Stimulated activated naive B cell treated with anti-CD40 and anti-IgM and Interleukin-4, amounts not matched to agents 10 μg/mL and 1 μg/mL and 100 μg/mL, for 72 hours (primary cell): ENCODE measurements around the gene FAM25A.
A peak's percentile ranks its signal among the peaks of the same experiment; 100 is the strongest.
"Not testable (repeated sequence)": the region's sequence is repeated elsewhere in the genome, so short reads cannot be mapped to it uniquely, and the experiment has no call there.

Source experiments
- ATAC-seq, 2 donors: fragments of 150-1000 bp; cut with Tn5 transposase; replicated peaks; 2 replicates each; pipeline ENCODE4 v1.10.0; 2021; ENCODE audit warnings: moderate library complexity in 1 of 2
- DNase-seq: peaks from one replicate; pipeline ENCODE4 v3.0.0; 2021
- H3K27ac Mint-ChIP-seq: one replicate; pipeline ENCODE4 v1.8.0; 2022; ENCODE audit warnings: mild to moderate bottlenecking, mixed read lengths
- H3K27me3 Mint-ChIP-seq, 2 donors: one replicate each; pipeline ENCODE4 v1.8.0; 2022; ENCODE audit warnings: mixed read lengths in 2 of 2
- H3K36me3 Mint-ChIP-seq, 2 donors: one replicate each; pipeline ENCODE4 v1.8.0; 2022; ENCODE audit warnings: mixed read lengths in 2 of 2, mild to moderate bottlenecking in 1 of 2
- H3K4me1 Mint-ChIP-seq, 2 donors: one replicate each; pipeline ENCODE4 v1.8.0; 2022; ENCODE audit warnings: mixed read lengths in 2 of 2, mild to moderate bottlenecking in 1 of 2
- H3K4me3 Mint-ChIP-seq, 2 donors: one replicate each; pipeline ENCODE4 v1.8.0; 2022; ENCODE audit warnings: mild to moderate bottlenecking in 2 of 2, mixed read lengths in 2 of 2, moderate library complexity in 1 of 2
- H3K9me3 Mint-ChIP-seq, 2 donors: one replicate each; pipeline ENCODE4 v1.8.0; 2022; ENCODE audit warnings: mixed read lengths in 2 of 2, mild to moderate bottlenecking in 1 of 2

The FAM25A gene

DNA sequence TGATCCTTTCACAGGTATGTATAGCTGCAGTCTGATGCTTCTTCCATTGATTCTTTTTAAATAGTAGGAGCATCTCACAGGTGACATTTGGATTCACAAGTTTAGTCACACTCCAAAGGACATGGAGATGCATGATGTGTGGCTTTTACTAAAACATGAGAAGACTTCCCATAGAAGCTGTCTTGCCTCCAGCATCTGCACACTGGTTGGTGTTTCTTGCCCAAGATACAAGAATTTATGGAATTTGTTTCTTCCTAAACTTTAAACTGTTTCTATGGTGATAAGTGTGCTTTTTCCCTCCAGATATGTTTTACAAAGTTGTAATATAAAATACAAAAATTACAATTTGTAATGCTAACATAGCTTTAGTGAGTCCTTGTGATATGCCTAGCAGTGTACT is 27.6 kb upstream of the FAM25A start:
- Mint-ChIP-seq H3K27ac (no peak overlapping the region), H3K4me3 (no peak overlapping the region), H3K9me3 (no peaks in the 10 kb centered on the region), H3K36me3 (no peaks in the 10 kb centered on the region), H3K4me1 (no peaks in the 10 kb centered on the region), H3K27me3 (peaks cover 16 to 28% of the 10 kb centered on the region in 2 donors)
- no peak for DNase-seq
- ATAC-seq: no peak

DNA sequence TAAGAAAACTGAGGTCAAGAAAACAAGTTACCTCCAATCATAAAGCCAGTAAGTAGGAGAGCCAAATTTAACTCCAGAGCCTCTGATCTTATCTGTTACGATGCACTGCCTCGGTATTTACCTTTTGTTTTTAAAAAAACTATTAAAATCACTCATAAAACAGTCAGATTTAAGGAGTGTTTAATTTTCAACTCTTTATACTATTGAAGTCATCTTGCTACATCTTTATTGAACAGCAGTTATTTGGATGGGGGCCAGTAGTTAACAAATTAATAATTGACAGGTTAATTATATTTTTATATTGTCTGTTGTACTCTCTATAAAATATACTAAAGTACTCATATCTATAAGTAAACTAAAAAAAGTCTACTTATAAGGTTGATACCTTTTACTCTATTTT is 27.2 kb upstream of the FAM25A start:
- no peaks in the 10 kb centered on the region for H3K4me1 Mint-ChIP-seq
- no peaks in the 10 kb centered on the region for H3K9me3 Mint-ChIP-seq
- no peak overlapping the region for H3K4me3 Mint-ChIP-seq
- ATAC-seq (no peak), DNase-seq (no peak)
- no peak overlapping the region for H3K27ac Mint-ChIP-seq
- no peaks in the 10 kb centered on the region for H3K36me3 Mint-ChIP-seq
- H3K27me3 Mint-ChIP-seq: peaks cover 16 to 28% of the 10 kb centered on the region in 2 donors

DNA sequence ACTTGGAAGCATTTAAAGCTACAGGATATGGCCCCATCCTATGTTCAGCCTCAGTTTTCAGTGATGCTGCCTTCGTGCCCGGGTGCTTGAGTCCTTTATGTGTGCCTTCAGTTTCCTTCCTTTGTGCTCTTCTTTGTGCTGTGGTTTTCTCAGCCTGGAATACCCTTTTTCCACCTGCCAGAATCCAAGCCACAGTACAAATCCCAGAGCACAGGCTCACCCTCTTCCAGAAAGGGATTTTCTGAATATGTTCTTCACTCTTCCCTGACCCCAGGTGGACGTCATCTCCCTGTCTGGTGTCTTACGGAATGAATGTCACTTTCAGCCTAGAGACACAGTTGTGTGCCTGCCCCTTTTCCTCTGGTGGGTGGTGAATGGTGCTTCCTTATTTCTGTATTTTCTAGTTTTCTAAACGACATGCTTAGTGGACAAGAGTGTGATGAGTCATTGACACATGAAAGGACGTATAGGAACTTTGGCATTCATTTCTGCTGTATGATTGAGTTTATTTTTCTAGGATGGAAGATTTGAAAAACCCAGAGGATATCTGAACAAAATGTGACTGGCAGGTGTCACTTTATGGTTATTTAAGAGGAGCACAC is 20.2 kb upstream of the FAM25A start:
- not testable (repeated sequence) for H3K4me3 Mint-ChIP-seq, H3K27ac Mint-ChIP-seq, H3K36me3 Mint-ChIP-seq, H3K4me1 Mint-ChIP-seq, DNase-seq, H3K9me3 Mint-ChIP-seq, H3K27me3 Mint-ChIP-seq
- peak in 1 of 2 donors; percentile 42 for ATAC-seq

DNA sequence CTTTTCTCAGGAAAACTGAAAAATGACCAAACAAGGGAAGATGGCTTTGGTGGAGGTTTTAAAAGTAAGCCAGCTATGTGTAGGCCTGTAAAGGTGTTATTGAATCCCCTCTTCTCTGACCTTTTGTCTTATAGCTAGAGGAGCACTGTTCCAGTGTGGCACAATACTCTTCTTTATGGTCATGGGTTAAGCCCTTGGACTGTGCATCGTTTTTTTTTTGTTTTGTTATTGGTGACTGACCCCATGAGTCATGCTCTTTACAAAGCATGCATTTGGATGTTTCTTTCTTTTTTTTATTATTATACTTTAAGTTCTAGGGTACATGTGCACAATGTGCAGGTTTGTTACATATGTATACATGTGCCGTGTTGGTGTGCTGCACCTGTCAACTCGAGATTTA is 19.6 kb upstream of the FAM25A start:
- H3K4me3 Mint-ChIP-seq: no peak overlapping the region
- ATAC-seq: no peak
- no peaks in the 10 kb centered on the region for H3K4me1 Mint-ChIP-seq
- no peak overlapping the region for H3K27ac Mint-ChIP-seq
- H3K27me3 Mint-ChIP-seq: no peaks in the 10 kb centered on the region
- H3K36me3 Mint-ChIP-seq: no peaks in the 10 kb centered on the region
- no peaks in the 10 kb centered on the region for H3K9me3 Mint-ChIP-seq
- no peak for DNase-seq

DNA sequence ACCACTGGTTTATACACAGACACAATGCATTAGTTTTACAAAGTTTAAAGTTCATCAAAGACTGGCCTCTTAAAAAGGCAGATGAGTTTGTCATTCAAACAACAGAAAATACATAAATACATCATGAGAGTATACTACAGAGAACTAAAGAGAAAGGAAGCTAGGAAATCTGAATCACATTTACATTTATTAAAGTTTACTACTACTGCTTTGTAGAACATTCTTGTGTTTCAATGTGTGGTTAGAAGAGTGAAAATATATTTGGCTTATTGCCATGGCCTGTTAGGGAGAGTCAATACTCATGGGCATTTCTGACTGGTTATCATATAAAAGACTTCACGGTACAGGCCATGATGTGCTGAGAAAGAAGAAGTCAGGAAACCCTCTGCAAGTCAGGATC is 13.0 kb upstream of the FAM25A start:
- ATAC-seq, DNase-seq, H3K4me3 Mint-ChIP-seq, H3K27ac Mint-ChIP-seq, H3K36me3 Mint-ChIP-seq, H3K4me1 Mint-ChIP-seq, H3K9me3 Mint-ChIP-seq, H3K27me3 Mint-ChIP-seq: not testable (repeated sequence)

DNA sequence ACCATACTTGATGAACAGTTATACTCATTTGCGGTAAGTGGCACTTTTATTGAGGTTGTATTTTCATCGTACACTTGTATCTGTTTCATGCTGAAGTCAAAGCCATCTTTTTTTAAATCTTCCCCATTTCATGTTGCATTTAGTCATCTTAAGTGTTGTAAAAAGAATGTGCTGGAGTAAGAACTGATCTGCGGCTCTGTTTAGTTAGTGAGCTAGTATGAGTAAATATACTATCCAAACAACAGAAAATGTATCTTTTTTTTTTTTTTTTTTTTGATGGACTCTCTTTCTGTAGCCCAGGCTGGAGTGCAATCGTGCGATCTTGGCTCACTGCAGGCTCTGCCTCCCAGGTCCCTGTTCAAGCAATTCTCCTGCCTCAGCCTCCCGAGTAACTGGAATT is 12.4 kb upstream of the FAM25A start:
- not testable (repeated sequence) for H3K36me3 Mint-ChIP-seq, DNase-seq, ATAC-seq, H3K27ac Mint-ChIP-seq, H3K27me3 Mint-ChIP-seq, H3K4me1 Mint-ChIP-seq, H3K9me3 Mint-ChIP-seq, H3K4me3 Mint-ChIP-seq

DNA sequence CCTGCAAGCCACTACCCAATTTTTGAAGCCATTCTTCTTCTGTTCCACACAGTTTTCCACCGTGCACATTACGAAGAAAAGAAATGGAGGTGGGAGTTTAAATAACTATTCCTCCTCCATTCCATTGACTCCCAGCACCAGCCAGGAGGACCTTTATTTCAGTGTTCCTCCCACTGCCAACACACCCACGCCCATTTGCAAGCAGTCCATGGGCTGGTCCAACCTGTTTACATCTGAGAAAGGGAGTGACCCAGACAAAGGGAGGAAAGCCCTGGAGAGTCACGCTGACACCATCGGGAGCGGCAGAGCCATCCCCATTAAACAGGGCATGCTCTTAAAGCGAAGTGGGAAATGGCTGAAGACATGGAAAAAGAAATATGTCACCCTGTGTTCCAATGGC is 11.8 kb upstream of the FAM25A start:
- H3K9me3 Mint-ChIP-seq, H3K27ac Mint-ChIP-seq, H3K36me3 Mint-ChIP-seq, ATAC-seq, DNase-seq, H3K4me1 Mint-ChIP-seq, H3K4me3 Mint-ChIP-seq, H3K27me3 Mint-ChIP-seq: not testable (repeated sequence)

DNA sequence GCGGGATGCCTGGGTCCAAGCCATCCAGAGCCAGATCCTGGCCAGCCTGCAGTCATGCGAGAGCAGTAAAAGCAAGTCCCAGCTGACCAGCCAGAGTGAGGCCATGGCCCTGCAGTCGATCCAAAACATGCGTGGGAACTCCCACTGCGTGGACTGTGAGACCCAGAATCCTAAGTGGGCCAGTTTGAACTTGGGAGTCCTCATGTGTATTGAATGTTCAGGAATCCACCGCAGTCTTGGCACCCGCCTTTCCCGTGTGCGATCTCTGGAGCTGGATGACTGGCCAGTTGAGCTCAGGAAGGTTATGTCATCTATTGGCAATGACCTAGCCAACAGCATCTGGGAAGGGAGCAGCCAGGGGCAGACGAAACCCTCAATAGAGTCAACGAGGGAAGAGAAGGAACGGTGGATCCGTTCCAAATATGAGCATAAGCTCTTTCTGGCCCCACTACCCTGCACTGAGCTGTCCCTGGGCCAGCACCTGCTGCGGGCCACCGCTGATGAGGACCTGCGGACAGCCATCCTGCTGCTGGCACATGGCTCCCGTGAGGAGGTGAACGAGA is 10.9 kb upstream of the FAM25A start:
- H3K36me3 Mint-ChIP-seq, H3K4me3 Mint-ChIP-seq, H3K9me3 Mint-ChIP-seq, H3K27me3 Mint-ChIP-seq, ATAC-seq, DNase-seq, H3K27ac Mint-ChIP-seq, H3K4me1 Mint-ChIP-seq: not testable (repeated sequence)

DNA sequence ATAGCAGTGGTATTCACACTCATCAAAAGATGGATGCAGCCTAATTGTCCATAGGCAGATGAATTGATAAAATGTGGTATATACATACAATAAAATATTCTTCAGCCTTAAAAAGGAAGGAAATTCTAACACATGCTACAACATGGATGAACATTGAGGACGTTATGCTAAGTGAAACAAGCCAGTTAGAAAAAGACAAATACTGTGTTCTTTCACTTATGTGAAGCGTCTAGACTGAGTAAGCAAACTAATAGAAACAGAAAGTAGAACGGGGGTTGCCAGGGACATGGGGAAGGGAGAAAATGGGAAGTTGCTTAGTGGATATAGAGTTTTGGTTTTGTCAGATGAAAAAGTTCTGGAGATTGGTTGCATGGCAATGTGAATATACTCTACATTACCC is 6.6 kb upstream of the FAM25A start:
- Mint-ChIP-seq H3K4me3 (peak overlapping the region in 1 of 2 donors; percentile 15), H3K27me3 (peaks cover 14 to 15% of the 10 kb centered on the region in 2 donors)
- DNase-seq, H3K4me1 Mint-ChIP-seq, H3K27ac Mint-ChIP-seq, ATAC-seq, H3K36me3 Mint-ChIP-seq, H3K9me3 Mint-ChIP-seq: not testable (repeated sequence)

DNA sequence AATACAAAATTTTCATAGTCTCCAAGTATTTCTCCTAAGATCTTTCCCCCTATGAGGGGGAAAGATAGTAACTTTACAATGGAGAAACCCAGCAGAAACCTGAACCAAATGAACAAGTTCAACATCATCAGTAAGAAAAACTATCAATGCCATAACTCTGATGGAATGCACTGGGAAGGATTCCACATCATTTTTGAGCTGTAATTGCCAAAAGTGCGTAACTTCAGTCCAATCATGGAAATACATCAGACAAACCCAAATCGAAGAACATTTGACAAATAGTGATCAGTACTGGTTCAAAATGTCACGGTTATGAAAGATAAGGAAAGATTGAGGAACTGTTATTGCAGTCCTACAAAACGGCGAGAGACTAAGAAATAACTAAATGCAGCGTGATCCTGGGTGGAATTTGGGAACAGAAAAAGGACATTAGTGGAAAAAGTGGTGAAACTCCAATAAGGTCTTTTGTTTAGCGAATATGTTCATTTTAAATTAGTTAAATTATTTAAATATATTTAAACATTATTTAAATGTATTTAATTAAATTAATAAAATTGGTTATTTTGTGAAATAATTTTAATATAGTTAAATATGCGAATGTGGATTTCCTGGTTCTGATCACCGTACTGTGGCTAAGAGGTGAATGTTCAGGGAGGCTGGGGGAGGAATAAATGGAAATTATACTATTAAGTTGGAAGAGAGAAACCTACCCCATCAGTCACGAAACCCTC is 4.9 kb upstream of the FAM25A start:
- H3K4me3 Mint-ChIP-seq, DNase-seq, ATAC-seq, H3K27ac Mint-ChIP-seq, H3K4me1 Mint-ChIP-seq, H3K9me3 Mint-ChIP-seq, H3K36me3 Mint-ChIP-seq: not testable (repeated sequence)
- H3K27me3 Mint-ChIP-seq: peaks cover 14 to 15% of the 10 kb centered on the region in 2 donors

DNA sequence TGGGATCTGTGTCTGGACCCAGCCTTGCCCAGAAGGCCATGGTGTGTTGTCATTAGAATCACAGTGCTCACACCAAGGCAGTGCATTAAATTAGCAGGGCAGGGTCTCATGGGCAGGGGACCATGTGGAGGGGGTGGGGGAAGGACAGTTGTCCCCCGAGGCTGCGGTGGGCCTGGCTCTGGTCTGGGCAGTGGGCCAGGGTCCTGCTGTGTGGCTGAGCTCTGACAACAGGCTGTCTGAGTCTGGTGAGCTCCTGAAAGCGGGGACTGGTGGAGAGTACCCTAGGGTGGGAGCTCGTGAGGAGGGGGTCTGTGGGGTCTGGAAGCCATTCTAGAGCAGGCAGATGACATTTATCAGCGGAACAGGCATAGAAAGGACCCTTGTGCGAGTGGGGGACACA is 2.0 kb upstream of the FAM25A start:
- not testable (repeated sequence) for H3K9me3 Mint-ChIP-seq, H3K4me3 Mint-ChIP-seq, H3K4me1 Mint-ChIP-seq, DNase-seq, ATAC-seq, H3K36me3 Mint-ChIP-seq, H3K27ac Mint-ChIP-seq
- peaks cover 14 to 15% of the 10 kb centered on the region in 2 donors for H3K27me3 Mint-ChIP-seq

DNA sequence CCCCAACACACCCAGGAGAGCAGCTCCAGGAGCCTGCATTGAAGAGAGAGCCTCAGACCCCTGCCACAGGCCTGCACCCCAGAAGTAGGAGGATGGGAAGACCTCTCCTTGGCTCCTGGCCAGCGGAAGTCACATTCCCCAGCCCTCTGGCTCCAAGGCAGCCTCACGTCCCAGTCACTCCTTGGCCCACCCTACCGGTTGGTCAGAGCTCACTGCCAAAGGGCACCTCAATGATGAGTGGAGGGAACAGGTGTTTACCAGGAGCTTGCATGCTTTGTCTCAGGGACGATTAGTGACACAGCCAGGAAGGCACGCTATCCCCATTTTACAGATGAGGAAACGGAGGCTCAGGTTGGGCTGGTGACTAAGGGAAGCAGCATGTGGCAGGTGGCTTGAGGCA is 1.0 kb upstream of the FAM25A start:
- not testable (repeated sequence) for H3K4me1 Mint-ChIP-seq, H3K9me3 Mint-ChIP-seq, DNase-seq, H3K27ac Mint-ChIP-seq, ATAC-seq, H3K36me3 Mint-ChIP-seq, H3K4me3 Mint-ChIP-seq
- H3K27me3 Mint-ChIP-seq: peaks cover 14 to 15% of the 10 kb centered on the region in 2 donors

DNA sequence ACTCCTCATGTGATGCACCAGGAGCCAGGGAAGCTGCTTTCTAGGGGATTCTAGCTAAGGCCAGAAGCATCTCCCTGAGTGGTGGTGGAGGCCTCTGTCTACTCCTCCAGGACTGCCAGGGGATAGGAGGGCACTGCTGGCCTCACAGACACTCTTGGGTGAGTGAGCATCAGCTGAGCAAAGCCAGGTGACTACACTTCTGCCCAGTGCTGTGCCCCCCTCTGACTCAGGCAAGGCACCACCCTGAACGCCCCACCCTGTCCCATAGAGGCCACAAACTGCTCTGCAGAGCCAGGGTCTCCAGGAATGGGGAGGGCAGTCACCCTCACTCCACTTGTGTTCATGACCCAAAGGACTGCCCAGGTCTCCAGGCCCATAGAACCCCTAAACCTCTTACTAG is 590 bp upstream of the FAM25A start:
- not testable (repeated sequence) for H3K27ac Mint-ChIP-seq, ATAC-seq, H3K4me3 Mint-ChIP-seq, H3K36me3 Mint-ChIP-seq, H3K4me1 Mint-ChIP-seq, DNase-seq, H3K9me3 Mint-ChIP-seq
- peaks cover 14 to 15% of the 10 kb centered on the region in 2 donors for H3K27me3 Mint-ChIP-seq

DNA sequence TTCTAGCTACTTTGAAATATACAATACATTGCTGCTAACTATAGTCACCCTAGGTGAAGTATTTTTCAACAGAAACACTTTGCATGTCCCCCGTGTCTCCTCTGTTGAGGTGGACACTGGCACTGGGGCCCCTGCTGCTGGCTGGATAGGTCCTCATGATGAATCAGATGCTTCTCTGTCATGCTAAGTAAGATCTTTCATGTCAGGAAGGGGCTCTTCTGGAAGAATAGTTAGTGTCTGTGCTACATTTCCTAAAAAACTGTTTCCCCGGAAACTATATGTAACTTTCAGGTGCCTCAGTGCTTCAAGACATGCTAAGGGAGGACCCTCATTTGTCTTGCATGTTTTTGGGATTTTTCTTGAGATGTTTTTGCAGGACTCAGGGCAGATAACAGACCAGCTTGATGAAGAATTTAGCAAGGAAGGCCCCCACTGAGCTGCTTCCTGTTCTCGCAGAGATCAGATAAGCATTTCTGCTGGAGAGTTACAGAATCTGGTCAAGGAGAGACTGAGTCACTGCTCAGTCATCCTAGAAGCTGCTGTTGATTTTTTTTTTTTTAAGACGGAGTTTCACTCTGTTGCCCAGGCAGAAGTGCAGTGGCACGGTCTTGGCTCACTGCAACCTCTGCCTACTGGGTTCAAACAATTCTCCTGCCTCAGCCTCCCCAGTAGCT is 5.3 kb downstream of the FAM25A start:
- not testable (repeated sequence) for DNase-seq, H3K27ac Mint-ChIP-seq, H3K4me1 Mint-ChIP-seq, H3K9me3 Mint-ChIP-seq, H3K4me3 Mint-ChIP-seq, H3K36me3 Mint-ChIP-seq, H3K27me3 Mint-ChIP-seq
- ATAC-seq: peak; percentile 31 to 43
